LNCaP clone FGC (cell line): ENCODE data around the gene TMEM59.

ENCODE experiments used
- DNase-seq: peaks from one replicate; pipeline ENCODE4 v3.0.0-alpha.2; 2011; ENCODE audit warnings: low read depth
- H3K4me3 ChIP-seq: 2 replicates; pipeline ENCODE4 v1.5.1; 2011; ENCODE audit warnings: mild to moderate bottlenecking, low read depth, low read length, control low read depth
- TF ChIP-seq, protein P1 (sequence below): IDR thresholded peaks from 2 replicates; pipeline ENCODE4 v1.5.1; 2012; ENCODE audit warnings: mild to moderate bottlenecking; ENCODE audit not compliant: control insufficient read depth, insufficient read depth; ENCODE audit errors: extremely low read depth

Gene TMEM59

DNA sequence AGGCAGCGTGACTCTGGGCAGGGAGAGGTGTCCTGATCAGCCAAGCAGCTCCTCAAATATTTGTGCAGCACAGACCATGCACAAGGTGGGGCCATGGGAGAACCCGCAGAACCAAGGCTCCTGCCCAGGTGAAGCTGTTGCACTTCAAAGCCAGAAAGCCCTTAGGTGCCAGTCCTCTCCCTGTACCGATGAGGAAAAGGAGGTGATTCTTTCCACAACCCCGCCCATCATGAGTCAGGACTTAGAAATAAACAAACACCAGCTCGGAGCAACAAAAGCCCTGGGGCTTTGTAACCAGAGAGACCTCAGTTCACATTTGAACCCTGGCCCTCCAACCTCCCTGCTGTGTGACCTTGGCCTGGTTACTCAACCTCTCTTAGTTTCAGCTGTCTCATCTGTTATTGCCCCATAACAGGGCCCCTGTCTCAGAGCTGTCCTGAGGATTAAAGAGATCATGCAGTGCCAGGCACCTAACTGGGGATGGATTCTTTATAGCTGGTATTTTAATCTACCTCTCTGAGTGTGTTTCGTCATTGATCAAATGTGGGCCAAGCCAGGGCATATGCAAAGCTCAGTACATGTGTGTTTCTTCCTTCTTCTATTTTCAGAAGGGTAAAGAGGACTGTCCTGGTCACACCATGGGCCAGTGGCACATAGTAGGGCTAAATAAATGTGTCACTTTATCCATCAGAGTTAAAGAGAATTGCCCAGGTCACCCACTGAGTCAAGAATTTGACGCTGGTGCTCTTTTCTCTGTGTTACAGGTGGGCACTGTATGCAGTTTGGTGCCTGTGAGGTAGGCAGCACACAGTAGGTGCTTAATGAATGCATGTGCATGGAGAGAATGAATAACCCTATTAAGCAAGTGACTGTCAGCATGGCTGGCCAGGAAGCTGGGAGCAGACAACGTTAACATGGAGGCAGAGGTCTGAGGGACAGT lies 36.4 kb downstream of the TMEM59 start:
- TF ChIP-seq, protein P1, sequence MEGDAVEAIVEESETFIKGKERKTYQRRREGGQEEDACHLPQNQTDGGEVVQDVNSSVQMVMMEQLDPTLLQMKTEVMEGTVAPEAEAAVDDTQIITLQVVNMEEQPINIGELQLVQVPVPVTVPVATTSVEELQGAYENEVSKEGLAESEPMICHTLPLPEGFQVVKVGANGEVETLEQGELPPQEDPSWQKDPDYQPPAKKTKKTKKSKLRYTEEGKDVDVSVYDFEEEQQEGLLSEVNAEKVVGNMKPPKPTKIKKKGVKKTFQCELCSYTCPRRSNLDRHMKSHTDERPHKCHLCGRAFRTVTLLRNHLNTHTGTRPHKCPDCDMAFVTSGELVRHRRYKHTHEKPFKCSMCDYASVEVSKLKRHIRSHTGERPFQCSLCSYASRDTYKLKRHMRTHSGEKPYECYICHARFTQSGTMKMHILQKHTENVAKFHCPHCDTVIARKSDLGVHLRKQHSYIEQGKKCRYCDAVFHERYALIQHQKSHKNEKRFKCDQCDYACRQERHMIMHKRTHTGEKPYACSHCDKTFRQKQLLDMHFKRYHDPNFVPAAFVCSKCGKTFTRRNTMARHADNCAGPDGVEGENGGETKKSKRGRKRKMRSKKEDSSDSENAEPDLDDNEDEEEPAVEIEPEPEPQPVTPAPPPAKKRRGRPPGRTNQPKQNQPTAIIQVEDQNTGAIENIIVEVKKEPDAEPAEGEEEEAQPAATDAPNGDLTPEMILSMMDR: no peak
- no peak overlapping the region for H3K4me3 ChIP-seq
- DNase-seq: peak; percentile 80

GRCh38 chr1:54014009-54014629 lies 38.9 kb downstream of the TMEM59 start:
- DNase-seq: no peak
- no peak overlapping the region for H3K4me3 ChIP-seq
- TF ChIP-seq, protein P1: no peak

DNA sequence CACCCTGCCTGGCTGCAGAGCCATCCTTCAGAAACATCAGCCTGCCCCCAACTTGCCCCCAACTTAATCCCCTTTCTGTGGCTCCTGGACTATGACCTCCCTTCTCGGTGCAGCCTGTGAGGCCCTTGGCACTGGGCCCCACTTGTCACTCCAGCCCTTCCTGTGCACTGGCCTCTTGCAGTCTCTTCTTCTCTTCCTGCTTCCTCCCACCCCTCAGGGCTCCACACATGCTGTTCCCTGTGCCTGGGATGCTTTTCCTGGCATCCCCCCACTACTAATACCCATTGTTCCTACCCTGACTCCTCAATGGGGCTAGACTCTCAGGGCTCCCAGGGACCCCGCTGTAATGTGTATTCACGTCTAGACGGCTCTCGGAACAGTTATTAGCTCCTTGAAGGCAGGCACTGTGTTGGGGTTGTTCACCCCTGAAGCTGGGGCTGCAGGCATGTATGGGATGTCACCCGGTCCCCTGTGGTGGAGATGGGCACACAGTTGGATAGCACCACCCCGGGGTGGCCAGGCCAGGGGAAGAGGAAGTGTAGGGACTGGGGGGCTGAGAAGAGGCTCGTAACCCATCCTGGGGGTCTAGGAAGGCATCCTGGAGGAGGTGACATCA lies 39.5 kb downstream of the TMEM59 start:
- TF ChIP-seq, protein P1: no peak
- H3K4me3 ChIP-seq: no peak overlapping the region
- DNase-seq: no peak

- DNase-seq: no peak
- H3K4me3 ChIP-seq: no peak overlapping the region
- TF ChIP-seq, protein P1: no peak
Observed at GRCh38 chr1:54012863-54013262, 40.1 kb downstream of the TMEM59 start.

DNA sequence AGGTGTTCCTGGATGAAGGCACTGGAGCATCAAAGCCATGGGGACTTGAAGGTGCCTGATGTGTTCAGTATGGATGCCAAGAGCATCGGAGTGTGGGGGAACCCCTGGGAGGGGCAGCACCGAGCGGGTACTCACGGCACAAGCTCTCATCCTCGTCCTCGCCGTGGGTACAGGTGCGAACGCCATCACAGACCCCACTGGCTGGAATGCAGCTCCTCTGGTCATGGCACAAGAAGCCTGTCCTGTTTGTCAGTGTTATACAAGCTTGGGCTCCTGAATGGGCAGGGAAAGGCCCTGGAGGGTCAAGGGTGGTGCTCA lies 41.0 kb downstream of the TMEM59 start:
- H3K4me3 ChIP-seq: no peak overlapping the region
- TF ChIP-seq, protein P1: no peak
- no peak for DNase-seq

DNA sequence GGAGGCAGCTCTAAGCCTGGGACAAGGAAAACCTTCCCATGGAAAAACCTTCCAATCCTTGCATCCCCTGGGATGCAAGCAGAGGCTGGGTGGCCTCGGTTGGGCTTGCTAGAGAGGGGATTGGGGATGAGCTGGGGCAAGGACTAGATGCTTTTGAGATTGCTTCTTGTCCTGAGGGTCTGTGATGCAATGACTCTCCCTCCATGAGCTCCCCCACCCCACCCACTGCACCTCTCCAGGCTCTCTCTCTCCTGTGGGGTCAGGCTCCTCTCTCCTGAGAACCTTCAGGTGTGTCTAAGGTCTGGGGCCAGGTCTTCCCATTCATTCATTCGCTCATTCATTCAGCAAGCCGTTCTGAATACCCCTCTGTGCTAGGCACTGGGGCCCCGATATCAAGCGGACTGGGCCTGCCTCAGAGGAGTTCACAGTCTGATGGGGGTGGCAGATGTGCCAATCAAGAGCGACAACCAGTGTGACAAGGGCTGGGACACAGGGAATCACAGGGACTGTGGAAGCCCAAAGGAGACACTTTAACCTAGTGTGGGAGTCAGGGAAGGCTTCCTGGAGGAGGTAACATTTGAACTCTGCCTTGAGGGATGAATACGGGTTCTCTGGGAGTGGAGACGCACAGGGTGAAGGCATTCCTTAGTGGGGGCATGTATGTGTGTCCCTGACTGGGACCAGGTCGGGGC lies 41.5 kb downstream of the TMEM59 start:
- TF ChIP-seq, protein P1: no peak
- no peak for DNase-seq
- no peak overlapping the region for H3K4me3 ChIP-seq
